Activated CD8-positive, alpha-beta memory T cell treated with anti-CD3 and anti-CD28 coated beads for 24 hours (primary cell): ENCODE results near the gene FOXR1.
"Not testable (repeated sequence)": the region's sequence is repeated elsewhere in the genome, so short reads cannot be mapped to it uniquely, and the experiment has no call there.

Experiments used
- DNase-seq: peaks from one replicate; pipeline ENCODE4 v3.0.0-alpha.2; 2020

FOXR1 gene

DNA sequence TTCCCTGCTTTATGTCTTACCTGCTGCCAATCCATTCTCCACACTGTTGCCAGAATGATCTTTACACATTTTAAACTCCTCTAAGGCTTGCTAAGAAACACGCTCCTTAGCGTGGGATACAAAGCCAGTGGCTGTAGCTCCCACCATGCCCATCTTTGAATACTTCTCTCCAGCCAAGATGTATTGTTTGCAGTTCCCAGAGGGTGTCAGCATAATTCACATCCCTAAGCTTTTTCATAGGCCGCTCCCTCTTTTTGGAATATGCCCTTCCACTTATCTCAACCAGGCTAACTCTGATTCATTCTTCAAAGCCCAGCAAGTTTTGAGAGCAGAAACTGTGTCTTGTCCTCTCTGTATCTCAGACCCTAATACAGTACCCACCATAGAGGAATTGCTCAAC is 23.6 kb upstream of the FOXR1 start:
- DNase-seq: no peak

DNA sequence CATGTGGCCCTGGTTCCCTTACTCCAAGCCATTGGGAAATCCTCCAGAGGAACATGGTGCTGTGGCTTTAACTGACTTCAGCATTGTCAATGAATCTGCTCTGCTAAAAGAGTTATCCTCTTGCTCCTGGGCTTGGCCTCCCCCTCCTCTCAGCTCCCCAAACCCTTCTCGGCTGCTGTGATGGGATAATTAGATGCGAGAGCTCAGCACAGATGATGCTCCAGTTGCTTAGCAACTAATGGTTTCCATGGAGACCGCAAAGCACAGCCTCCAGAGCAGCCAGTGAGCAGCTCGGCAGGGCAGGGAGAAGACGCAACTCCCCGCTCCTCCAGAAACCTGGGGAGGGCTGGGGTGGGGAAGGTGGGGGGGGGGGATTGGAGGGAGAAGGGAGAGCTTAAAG is 18.3 kb upstream of the FOXR1 start:
- no peak for DNase-seq

GRCh38 chr11:118953976-118954375 is 17.6 kb upstream of the FOXR1 start:
- not testable (repeated sequence) for DNase-seq

- peak; percentile 96 for DNase-seq
Measured at GRCh38 chr11:118956094-118956846, 15.3 kb upstream of the FOXR1 start, which contains the start of gene UPK2. TSS of gene UPK2 (plus strand) at chr11:118956298. CDS start at chr11:118956351, 53 bp downstream.

DNA sequence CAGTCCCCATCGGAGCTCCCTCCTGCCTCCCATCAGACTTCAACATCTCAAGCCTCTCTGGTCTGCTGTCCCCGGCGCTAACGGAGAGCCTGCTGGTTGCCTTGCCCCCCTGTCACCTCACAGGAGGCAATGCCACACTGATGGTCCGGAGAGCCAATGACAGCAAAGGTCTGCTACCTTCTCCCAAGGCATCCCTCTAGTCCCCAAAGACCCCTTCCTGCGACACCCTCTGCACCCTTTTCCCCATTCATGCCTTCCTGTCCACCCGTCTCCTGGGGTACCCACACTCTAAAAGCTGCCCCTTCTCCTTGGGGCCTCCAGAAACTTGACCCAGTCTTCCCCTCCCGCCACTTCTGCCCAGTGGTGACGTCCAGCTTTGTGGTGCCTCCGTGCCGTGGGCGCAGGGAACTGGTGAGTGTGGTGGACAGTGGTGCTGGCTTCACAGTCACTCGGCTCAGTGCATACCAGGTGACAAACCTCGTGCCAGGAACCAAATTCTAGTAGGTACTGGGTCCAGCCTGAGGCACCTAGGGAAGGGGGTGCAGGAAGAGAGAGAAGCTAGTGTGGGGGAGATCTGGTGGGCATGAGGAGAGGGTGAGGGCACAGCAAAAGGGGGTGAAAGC is 14.6 kb upstream of the FOXR1 start:
- no peak for DNase-seq

DNA sequence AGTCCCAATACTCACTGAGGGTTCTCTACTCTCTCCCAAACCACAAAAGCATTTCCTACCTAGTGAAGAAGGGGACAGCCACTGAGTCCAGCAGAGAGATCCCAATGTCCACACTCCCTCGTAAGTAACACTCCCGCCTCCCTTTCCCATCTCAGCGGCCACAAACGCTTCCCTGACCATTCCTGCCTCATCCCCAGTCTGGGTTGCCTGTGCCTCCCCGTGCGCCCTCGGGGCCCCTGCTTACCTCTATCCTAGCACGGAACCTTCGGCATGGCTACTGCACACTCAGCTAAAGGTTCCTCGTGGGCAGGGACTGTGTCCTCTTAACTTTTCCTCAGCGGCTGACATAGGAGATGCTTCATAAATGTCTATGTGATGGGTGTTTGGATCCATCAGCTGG is 14.0 kb upstream of the FOXR1 start:
- DNase-seq: no peak

DNA sequence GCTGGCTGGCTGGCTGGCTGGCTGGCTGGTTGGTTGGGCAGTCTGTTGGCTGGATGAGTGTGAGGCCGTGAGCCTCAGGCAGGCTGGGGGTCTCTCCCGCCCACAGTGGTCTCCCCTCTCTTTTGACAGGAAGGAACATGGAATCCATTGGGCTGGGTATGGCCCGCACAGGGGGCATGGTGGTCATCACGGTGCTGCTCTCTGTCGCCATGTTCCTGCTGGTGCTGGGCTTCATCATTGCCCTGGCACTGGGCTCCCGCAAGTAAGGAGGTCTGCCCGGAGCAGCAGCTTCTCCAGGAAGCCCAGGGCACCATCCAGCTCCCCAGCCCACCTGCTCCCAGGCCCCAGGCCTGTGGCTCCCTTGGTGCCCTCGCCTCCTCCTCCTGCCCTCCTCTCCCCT is 13.6 kb upstream of the FOXR1 start:
- DNase-seq: no peak

- DNase-seq: no peak
Measured at GRCh38 chr11:118958577-118958976, 13.0 kb upstream of the FOXR1 start.

DNA sequence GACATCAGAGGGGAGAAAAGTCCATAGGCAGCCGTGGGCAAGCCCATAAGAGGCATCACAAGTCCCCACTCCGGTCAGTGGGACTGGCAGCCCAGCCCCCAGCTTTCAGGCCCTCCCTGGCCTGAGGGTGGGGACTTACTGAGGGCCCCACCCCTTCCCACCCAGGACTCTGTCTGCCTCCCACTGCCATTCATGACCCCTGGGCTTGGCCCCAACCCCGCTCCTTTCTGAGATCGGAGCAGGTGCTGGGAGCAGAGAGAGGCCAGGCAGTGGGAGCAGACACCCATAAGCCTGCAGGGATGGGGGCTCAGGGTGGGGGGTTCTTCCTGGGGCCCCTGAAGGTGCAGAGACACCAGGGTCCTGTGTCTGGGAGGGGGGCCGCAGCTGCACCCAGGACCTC is 10.4 kb upstream of the FOXR1 start:
- DNase-seq: no peak

- DNase-seq: no peak
Measured at GRCh38 chr11:118961591-118961990, 10.0 kb upstream of the FOXR1 start.

DNA sequence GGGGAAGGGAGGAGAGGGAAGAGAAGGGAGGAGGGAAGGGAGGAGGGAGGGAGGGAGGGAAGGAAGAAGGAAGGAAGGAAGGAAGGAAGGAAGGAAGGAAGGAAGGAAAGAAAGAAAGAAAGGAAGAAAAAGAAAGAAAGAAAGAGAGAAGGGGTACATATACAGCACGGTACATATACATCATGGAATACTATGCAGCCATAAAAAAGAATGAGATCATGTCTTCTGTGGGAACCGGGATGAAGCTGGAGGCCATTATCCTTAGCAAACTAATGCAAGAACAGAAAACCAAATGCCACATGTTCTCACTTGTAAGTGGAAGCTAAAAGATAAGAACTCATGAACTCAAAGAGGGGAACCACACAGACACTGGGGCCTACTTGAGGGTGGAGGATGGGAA is 2.1 kb upstream of the FOXR1 start:
- DNase-seq: not testable (repeated sequence)

DNA sequence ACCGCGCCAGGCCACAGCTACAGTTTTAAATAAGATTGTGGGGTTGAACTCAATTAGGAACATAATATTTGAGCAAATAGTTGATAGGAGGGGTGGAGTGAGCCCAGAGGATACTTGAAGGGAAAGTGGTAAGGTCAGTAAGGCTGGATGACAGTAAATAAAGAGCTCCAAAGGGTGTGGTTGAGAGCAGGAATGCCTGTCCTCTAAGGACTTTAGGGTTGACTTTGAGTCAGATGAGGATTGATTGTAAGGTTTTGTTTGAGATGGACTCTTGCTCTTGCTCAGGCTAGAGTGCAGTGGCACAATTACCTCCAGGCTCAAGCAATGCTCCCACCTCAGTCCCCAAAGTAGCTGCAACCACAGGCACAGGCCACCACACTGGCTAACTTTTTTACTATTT is 2.4 kb downstream of the FOXR1 start:
- no peak for DNase-seq

DNA sequence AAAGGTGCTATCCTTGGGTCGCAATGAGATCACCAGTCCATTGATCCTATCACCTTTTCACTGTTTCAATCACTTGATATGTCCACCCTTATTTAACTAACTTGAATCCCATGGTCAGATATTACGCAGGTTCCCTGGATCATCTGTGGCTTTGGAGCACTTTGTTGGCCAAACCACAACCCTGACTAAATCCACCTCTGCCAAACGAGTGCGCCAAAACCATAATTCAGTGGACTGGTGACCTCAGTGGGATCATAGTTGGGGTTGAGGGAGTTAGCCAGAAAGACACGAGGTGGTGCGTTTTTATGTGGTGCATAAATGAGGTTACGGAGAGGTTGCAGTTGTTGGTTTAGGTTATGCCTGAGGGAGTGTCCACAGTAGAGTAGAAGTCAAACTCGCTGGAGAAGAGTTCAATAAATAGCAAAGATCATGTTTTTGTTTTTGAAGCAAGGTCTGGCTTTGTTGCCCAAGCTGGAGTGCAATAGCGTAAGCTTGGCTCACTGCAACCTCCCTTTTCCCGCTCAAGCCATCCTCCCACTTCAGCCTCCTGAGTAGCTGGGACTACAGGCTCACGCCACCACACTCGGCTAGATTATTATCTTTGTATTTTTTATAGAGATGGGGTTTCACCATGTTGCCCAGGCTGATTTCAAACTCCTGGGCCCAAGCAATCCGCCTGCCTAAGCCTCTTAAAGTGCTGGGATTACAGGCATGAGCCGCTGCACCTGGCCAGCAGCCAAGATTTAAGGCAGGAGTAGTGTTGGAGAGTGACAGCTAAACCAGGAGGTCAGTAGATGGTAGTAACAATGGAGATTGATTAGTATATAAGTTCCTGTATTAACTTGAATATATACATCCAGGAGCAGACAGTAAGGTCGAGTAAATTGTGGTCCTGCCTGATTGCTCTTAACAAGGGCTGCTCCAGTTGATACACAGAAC is 4.5 kb downstream of the FOXR1 start:
- no peak for DNase-seq

DNA sequence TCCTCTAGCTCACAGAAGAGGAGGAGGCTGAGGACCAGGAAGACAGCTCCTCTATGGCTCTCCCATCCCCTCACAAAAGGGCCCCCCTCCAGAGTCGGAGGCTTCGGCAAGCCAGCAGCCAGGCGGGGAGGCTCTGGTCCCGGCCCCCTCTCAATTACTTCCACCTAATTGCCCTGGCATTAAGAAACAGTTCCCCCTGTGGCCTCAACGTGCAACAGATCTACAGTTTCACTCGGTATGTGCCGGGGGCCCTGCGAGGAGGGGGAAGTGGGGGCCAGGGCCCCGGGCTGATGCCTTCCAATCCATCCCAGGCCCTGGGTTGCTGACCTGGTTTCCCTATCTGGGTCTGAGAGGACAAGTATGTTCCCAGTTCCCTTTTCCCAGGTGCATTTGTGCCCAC is 7.9 kb downstream of the FOXR1 start:
- no peak for DNase-seq

GRCh38 chr11:118980191-118980881 is 8.8 kb downstream of the FOXR1 start:
- no peak for DNase-seq

DNA sequence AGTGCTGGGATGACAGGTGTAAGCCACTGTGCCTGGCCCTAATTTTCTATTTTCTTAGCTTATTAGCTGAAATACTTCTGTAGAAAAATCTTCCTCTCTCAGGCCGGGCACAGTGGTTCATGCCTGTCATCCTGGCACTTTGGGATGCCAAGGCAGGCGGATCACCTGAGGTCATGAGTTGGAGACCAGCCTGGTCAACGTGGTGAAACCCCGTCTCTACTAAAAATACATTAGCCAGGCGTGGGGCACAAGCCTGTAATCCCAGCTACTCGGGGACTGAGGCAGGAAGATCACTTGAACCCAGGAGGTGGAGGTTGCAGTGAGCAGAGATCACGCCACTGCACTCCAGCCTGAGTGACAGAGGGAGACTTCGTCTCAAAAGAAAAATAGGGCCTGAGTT is 12.8 kb downstream of the FOXR1 start:
- not testable (repeated sequence) for DNase-seq

GRCh38 chr11:118984825-118985224 is 13.3 kb downstream of the FOXR1 start:
- DNase-seq: no peak

- no peak for DNase-seq
Measured at GRCh38 chr11:118988280-118988679, 16.7 kb downstream of the FOXR1 start.

- not testable (repeated sequence) for DNase-seq
Measured at GRCh38 chr11:118991486-118992038, 20.0 kb downstream of the FOXR1 start.

GRCh38 chr11:118996926-118997626 is 25.5 kb downstream of the FOXR1 start:
- DNase-seq: peak; percentile 68

DNA sequence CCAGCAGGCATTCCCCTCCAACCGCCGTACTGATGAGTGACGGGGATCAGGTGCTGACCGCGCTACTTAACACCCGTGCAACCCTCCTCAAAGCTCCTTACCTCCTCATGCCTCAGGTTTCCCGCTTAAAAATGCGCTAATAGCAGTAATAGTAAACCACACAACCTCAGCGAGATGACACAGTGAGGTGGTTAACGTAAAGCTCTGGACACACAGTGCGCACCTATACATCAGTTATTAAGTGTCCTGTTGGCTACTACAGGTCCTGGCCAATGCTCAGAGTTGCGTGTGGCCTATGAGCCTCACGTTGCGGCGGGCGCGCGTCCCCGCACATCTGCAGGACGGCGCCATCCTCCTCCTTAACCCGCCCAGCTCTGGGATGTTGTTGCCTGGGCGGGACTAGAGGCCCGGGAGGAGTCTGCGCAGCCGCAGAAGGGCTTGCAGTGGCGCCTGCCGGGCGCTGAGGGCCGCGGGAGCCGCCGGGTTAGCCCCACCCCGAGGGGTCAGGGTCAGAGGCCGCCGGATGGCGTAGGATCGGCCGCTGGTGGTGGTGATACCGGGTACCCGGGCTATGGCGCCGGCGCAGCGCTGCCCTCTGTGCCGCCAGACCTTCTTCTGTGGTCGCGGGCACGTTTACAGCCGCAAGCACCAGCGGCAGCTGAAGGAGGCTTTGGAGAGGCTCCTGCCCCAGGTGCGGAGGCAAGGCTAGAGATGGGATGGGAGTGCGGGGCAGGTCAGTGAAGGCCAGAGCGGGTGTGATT is 26.2 kb downstream of the FOXR1 start, which contains the start of gene CENATAC:
TSS of gene CENATAC (plus strand) at position 512 of the 761 bp plus-strand sequence. CDS start at position 572, 60 bp downstream.
- peak; percentile 98 for DNase-seq
